GM20000 (cell line): ENCODE data around the gene MAGI2.
A peak's percentile ranks its signal among the peaks of the same experiment; 100 is the strongest.

Source experiments
- DNase-seq: peaks from one replicate; pipeline ENCODE4 v3.0.0; 2012; ENCODE audit warnings: low spot score
- TF ChIP-seq, protein P1 (sequence below): IDR thresholded peaks from 2 replicates; pipeline ENCODE4 v1.5.1; 2012; ENCODE audit warnings: mild to moderate bottlenecking, control low read depth; ENCODE audit errors: extremely low read depth, missing control alignments

Gene MAGI2

DNA sequence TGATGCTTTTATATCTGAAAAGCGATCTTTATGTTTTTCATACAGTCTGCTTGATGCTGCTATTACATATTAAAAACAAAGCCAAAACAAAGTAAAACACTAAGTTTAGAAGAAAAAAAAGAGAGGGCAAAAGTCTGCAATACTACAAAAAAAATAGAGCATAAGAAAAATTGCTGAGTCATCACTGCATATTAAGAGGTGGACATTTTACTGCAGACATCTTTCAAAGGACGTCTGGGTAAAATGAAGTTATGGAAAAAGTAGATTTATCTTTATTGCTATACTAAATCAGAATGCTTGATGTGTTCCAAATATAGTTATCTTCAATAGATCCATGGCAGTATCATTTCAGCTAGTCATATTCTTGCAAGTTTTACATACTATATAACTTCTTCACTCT lies 172.0 kb downstream of the MAGI2 start:
- TF ChIP-seq, protein P1, sequence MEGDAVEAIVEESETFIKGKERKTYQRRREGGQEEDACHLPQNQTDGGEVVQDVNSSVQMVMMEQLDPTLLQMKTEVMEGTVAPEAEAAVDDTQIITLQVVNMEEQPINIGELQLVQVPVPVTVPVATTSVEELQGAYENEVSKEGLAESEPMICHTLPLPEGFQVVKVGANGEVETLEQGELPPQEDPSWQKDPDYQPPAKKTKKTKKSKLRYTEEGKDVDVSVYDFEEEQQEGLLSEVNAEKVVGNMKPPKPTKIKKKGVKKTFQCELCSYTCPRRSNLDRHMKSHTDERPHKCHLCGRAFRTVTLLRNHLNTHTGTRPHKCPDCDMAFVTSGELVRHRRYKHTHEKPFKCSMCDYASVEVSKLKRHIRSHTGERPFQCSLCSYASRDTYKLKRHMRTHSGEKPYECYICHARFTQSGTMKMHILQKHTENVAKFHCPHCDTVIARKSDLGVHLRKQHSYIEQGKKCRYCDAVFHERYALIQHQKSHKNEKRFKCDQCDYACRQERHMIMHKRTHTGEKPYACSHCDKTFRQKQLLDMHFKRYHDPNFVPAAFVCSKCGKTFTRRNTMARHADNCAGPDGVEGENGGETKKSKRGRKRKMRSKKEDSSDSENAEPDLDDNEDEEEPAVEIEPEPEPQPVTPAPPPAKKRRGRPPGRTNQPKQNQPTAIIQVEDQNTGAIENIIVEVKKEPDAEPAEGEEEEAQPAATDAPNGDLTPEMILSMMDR = no peak
- no peak for DNase-seq

DNA sequence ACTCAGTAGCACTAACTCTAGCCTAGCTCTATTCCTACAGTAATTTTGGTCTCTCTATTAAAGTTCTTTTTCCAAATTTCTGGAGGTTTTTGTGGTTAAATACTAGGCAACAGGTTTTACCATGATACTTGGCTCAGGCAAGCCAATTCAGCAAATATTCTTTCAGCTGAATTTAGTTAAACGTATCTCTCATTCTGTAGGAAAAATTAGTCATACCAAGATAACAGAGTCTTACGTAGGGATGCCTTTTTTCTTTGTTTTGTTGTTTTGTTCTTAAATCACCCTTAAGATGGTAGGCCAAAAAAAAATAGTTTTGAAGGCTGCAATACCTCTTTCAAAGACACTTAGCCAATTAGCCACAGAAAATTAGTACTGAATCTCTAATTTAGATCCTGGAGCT lies 180.5 kb downstream of the MAGI2 start:
- no peak for DNase-seq
- TF ChIP-seq, protein P1 = no peak

DNA sequence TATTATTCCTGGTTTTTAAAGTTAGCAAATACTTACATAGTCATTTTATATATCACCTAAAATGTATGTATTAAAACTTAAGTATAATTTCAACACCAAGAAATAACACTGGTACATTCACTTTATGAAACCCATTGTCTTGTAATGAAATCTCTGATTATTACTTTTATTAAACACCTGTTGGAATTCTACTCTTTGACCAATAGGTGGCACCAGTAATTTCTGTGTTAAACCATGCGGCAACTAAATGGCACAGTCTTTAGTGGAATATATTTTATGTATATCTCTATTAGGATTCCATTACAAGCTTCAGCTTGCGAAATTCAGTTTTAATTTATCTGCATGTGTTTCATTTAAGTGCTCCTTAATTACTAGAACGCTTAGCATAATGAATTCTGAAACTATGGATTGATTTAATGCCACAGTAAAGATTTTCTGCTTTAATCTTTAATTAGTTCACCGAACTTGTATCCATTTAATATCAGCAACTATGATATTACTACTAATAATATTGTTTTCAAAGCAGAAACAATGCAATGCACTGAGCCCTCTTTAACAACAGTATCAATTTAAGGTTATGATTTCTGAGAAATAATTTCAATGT lies 181.3 kb downstream of the MAGI2 start:
- TF ChIP-seq, protein P1 = peak; percentile 34
- peak; percentile 23 for DNase-seq

DNA sequence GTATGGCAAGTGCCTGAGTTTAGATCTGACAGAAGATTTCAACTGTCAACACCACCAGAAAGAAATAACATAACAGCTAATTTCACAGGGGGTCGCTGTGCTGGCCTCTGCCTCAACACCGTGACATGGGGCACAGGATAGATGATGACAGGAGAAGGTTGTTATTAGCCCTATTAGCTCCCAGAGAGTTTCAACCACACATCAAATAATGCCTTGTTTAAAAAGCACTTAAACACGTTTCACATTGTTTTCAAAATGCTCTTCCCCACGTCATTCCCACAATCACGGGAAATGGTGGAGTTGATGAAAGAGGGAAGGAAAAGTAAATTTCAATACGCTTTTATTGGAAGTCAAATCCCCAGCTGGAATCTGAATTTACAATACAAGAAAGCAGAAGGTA lies 184.7 kb downstream of the MAGI2 start:
- TF ChIP-seq, protein P1 = no peak
- no peak for DNase-seq

DNA sequence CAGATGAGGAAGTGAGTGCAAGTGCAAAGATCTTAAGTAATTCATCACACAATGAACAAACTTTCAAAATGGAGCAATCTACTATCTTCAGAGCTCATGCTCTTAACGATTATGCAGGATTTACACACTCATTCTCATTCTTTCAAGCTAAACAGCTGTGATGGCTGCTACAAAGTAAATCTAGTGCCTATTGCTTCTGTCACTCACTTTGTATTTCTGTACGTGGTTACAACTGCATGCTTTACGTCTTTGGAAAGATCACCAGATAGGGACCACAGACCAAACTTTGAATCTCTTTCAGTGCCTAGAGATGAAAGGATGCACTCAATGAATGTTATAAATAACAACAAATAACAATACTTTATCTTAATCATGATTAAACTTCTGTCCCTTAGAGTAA lies 194.6 kb downstream of the MAGI2 start:
- no peak for DNase-seq
- TF ChIP-seq, protein P1 = no peak

DNA sequence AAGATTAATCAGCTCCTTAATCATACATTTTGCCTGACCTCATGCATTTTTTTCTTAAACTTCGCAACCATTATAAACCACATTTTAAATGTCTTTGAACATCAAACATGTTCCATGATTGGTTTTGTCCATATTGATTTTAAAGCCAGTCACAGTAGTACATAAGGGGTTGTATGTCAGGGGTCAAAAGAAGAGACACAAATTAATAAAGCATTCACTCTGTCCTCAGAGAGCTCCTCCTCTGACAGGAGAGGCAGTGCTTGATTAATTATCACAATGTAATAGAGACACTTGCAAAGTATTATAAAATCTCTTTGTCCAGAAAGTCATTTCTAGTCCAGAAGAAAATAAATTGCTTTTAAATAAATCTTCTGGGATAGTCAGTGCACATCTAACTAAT lies 195.5 kb downstream of the MAGI2 start:
- DNase-seq = no peak
- TF ChIP-seq, protein P1 = no peak

DNA sequence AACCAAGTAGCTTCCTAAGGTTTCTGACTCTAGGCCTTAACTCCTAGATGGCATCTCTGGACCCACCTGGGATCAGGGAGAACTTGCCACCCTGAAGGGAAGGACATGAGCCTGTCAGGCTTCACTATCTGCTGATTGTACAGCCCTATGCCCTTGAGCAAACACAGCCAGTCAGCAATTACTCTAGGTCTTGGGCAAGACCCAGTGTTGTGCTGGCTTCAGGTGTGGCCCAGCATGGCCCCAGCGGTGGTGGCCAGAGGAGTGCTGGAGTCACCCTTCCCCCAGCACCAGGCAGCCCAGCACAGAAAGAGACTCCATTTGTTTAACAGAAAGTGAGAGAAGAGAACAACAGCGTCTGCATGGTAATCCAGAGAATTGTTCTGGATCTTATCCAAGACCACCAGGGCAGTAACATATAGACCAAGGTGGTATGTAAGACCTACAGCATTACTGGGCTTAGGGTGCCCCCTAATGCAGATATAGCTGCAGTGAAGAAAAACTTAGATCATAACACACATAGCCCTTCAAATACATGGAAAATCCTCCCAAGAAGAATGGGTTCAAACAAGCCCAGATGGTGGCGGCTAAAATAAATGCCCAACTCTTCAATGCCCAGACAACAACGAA lies 207.7 kb downstream of the MAGI2 start:
- TF ChIP-seq, protein P1 = no peak
- no peak for DNase-seq
